Spleen (tissue), 11 donors: Measurements from ENCODE around the gene MEG3. TPM values are rescaled to one million over a fixed set of nuclear protein-coding genes. Genes with fewer than 3 reads are reported as not detected.

Experiments
- DNase-seq: peaks from one replicate; pipeline ENCODE4 v3.0.0-alpha.2; 2020
- H3K27ac ChIP-seq, 8 donors: fragments of 200-600 bp; sonication (generic) in 7 of 8; 1 replicate in 4 of 8; 2 replicates in 4 of 8; pipeline versions ENCODE4 v1.5.0 to v1.8.0; 2016 to 2021; ENCODE audit warnings: inconsistent platforms in 4 of 8, mild to moderate bottlenecking in 4 of 8, moderate library complexity in 1 of 8
- H3K27me3 ChIP-seq, 7 donors: fragments of 200-600 bp; sonication (generic) in 6 of 7; replicated peaks in 1 of 7; 1 replicate in 4 of 7; 2 replicates in 3 of 7; pipeline versions ENCODE4 v1.5.0 to v1.8.0; 2016 to 2021; ENCODE audit warnings: inconsistent platforms in 3 of 7, mild to moderate bottlenecking in 1 of 7
- H3K36me3 ChIP-seq, 6 donors: fragments of 200-600 bp; sonication (generic) in 5 of 6; 1 replicate in 4 of 6; 2 replicates in 2 of 6; pipeline versions ENCODE4 v1.5.0 to v1.8.0; 2016 to 2021; ENCODE audit warnings: inconsistent platforms in 2 of 6
- H3K4me1 ChIP-seq, 6 donors: fragments of 200-600 bp; sonication (generic) in 5 of 6; 1 replicate in 3 of 6; 2 replicates in 3 of 6; pipeline versions ENCODE4 v1.5.0 to v1.8.0; 2016 to 2021; ENCODE audit warnings: inconsistent platforms in 3 of 6
- H3K4me3 ChIP-seq, 8 donors: fragments of 200-600 bp; sonication (generic) in 7 of 8; 1 replicate in 4 of 8; 2 replicates in 4 of 8; pipeline versions ENCODE4 v1.5.0 to v1.8.0; 2016 to 2021; ENCODE audit warnings: inconsistent platforms in 4 of 8, mild to moderate bottlenecking in 4 of 8, moderate library complexity in 2 of 8
- H3K9me3 ChIP-seq, 8 donors: fragments of 200-600 bp; sonication (generic) in 7 of 8; 1 replicate in 4 of 8; 2 replicates in 4 of 8; pipeline versions ENCODE4 v1.5.0 to v1.8.0; 2016 to 2021; ENCODE audit warnings: inconsistent platforms in 4 of 8
- POLR2A ChIP-seq, 3 donors: fragments of 450-650 bp; IDR thresholded peaks; one replicate each; pipeline ENCODE4 v1.5.1; 2017; ENCODE audit warnings: antibody characterized with exemption in 3 of 3, mild to moderate bottlenecking in 1 of 3
- POLR2AphosphoS5 ChIP-seq, 3 donors: sonication (generic); formaldehyde crosslinking; IDR thresholded peaks; one replicate each; pipeline ENCODE4 v1.5.1; 2017; ENCODE audit warnings: antibody characterized with exemption in 3 of 3
- WGBS, 5 donors: extraction: QIAGEN DNeasy Blood & Tissue Kit in 3 of 5; methylation state at CpG; one replicate each; pipeline versions ENCODE4 v1.1.5 to v1.1.7; 2013 to 2018; 5-methylcytosine and 5-hydroxymethylcytosine counted together
- intact Hi-C: fragments of 100-400 bp; cut with DNase I; formaldehyde crosslinking; loops from one replicate; pipeline ENCODE4 v1.15.0; 2023; ENCODE audit warnings: low total_unique reads
- polyA plus RNA-seq, 3 donors: library from polyadenylated mRNA; stranded (reverse); fragments of 200-250 nt; gene quantifications; one replicate each; pipeline ENCODE4 v1.2.1, GENCODE V29; 2013
- total RNA-seq, 7 donors: library from RNA; depleted of rRNA in 3 of 7; stranded (reverse); fragments of >200 nt in 3 of 7; fragmentation: NEBNext Ultra II Directional in 4 of 7; extraction: Animal tissue kit (Norgen Biotek cat#: 25700) in 4 of 7; gene quantifications; one replicate each; pipeline versions ENCODE4 v1.1.0 to v1.2.1, GENCODE V29; 2016 to 2021
- TF ChIP-seq, protein P1 (sequence below), 11 experiments: fragments of 200-600 bp in 7 of 11; fragments of 450-650 bp in 4 of 11; sonication (generic) in 4 of 11; IDR thresholded peaks in 8 of 11; conservative IDR thresholded peaks in 3 of 11; 1 replicate in 7 of 11; 2 replicates in 4 of 11; pipeline versions ENCODE4 v1.4.0 to v1.8.0; 2016 to 2021; ENCODE audit warnings: antibody characterized with exemption in 11 of 11, inconsistent platforms in 4 of 11, mild to moderate bottlenecking in 1 of 11
- donor health status: healthy with polysubstance abuse.
- donor health status: DM: no; HTN: no; CAD: no; lungs with moderate emphysema.
- donor health status: DM: no; HTN: no; CAD: no.
- donor health status: Bipolar disorder and iron deficiency.
- donor health status: healthy.
- donor health status: DM: no; HTN: no; CAD: no.
- donor health status: DM: yes; HTN: yes; CAD: no.

The MEG3 gene
- total and polyA plus RNA-seq, 10 donors: 86.5 to 763 (median 187) TPM

DNA sequence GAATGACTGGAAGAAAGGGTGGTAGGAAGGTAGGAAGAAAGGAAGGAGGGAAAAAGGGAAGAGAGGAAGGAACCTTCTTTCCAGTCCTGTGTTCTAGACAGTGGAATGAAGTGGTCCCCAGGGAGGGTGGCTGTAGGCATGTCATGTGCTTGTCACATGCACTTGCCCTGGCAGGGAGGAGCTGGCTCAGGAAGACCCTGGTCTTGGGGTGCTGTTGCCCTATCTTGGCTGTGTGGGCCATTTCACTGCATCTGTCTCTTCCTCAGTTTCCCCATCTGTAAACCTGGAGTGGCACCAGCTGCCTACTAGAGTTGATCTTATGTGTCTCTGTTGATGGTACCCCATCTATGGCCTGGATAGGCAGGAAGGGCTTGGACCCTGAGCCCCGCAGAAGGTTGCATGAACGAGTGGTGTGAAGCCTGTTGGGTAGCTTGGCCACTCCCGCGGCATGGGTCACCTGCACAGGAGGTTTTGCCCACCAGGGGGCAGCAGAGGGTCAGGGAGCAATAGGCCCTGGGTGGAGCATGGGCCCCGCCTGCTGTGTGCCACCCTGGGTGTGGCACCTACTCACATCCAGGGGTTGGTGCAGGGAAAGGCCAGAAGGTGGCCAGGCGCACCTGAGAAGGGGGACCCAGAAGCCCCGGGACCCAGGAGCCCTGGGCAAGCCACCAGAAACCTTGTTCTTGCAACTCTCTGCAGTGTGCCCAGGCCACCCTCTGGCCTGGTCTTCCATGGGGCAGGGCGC, 25.1 kb downstream of the MEG3 start:
- H3K4me1 ChIP-seq: peaks cover 0 to 33% (median 12%) of the 10 kb centered on the region in 6 donors
- H3K27me3 ChIP-seq: no peaks in the 10 kb centered on the region
- intact Hi-C loops: loop anchor here (5.0 to 10.0 kb wide), 2 partner anchors 384 to 776 kb away; no protein-coding TSS in a partner anchor
- no peaks in the 10 kb centered on the region for H3K9me3 ChIP-seq
- H3K36me3 ChIP-seq: no peaks in the 10 kb centered on the region
- no peak overlapping the region for H3K4me3 ChIP-seq
- WGBS, 5 donors: 46 to 74% (median 55%) methylated on average over 8 of the region's 8 CpGs
- TF ChIP-seq, protein P1, sequence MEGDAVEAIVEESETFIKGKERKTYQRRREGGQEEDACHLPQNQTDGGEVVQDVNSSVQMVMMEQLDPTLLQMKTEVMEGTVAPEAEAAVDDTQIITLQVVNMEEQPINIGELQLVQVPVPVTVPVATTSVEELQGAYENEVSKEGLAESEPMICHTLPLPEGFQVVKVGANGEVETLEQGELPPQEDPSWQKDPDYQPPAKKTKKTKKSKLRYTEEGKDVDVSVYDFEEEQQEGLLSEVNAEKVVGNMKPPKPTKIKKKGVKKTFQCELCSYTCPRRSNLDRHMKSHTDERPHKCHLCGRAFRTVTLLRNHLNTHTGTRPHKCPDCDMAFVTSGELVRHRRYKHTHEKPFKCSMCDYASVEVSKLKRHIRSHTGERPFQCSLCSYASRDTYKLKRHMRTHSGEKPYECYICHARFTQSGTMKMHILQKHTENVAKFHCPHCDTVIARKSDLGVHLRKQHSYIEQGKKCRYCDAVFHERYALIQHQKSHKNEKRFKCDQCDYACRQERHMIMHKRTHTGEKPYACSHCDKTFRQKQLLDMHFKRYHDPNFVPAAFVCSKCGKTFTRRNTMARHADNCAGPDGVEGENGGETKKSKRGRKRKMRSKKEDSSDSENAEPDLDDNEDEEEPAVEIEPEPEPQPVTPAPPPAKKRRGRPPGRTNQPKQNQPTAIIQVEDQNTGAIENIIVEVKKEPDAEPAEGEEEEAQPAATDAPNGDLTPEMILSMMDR (IDR thresholded peaks at IDR 0.05 in 8 of 11, conservative IDR thresholded peaks at IDR 0.05 in 3 of 11): peak; percentile 51 to 89 (median 80)
- TF ChIP-seq POLR2AphosphoS5 (IDR thresholded peaks at IDR 0.05): peak in 1 of 3 donors; percentile 10
- TF ChIP-seq POLR2A (IDR thresholded peaks at IDR 0.05): no peak
- H3K27ac ChIP-seq: no peak overlapping the region
- DNase-seq: peak; percentile 95

DNA sequence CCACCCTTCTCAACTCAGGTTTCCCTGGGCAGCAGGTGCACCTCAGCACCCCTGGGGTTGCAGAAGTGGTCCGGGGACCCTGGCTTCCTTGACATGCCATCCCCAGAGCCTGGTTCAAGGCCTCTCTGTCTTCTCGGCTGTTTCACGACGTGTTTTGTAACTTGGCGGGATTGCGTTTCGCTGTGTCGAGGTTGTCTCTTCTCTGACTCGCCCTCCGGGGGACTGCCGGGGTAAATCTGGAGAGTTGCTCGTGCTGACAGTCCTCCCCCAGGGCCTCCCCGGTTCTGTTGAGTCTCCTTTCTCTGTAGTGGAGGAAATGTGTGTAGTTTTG, 25.6 kb downstream of the MEG3 start:
- TF ChIP-seq POLR2AphosphoS5 (IDR thresholded peaks at IDR 0.05) (no peak), POLR2A (IDR thresholded peaks at IDR 0.05) (no peak)
- TF ChIP-seq, protein P1 (IDR thresholded peaks at IDR 0.05 in 8 of 11, conservative IDR thresholded peaks at IDR 0.05 in 3 of 11): no peak
- H3K36me3 ChIP-seq: no peaks in the 10 kb centered on the region
- intact Hi-C loops: loop anchor here (5.0 to 10.0 kb wide), 2 partner anchors 383 to 776 kb away; no protein-coding TSS in a partner anchor
- no peak overlapping the region for H3K27ac ChIP-seq
- H3K4me3 ChIP-seq: no peak overlapping the region
- H3K9me3 ChIP-seq: no peaks in the 10 kb centered on the region
- 66 to 87% (median 76%) methylated on average over 13 of the region's 13 CpGs for WGBS, 5 donors
- peaks cover 0 to 33% (median 12%) of the 10 kb centered on the region in 6 donors for H3K4me1 ChIP-seq
- no peaks in the 10 kb centered on the region for H3K27me3 ChIP-seq
- DNase-seq: no peak

GRCh38 chr14:100851946-100852620, 26.2 kb downstream of the MEG3 start:
- peaks cover 0 to 33% (median 12%) of the 10 kb centered on the region in 6 donors for H3K4me1 ChIP-seq
- H3K27ac ChIP-seq: no peak overlapping the region
- intact Hi-C loops: loop anchor here (5.0 to 10.0 kb wide), 2 partner anchors 383 to 775 kb away; no protein-coding TSS in a partner anchor
- TF ChIP-seq, protein P1 (IDR thresholded peaks at IDR 0.05 in 8 of 11, conservative IDR thresholded peaks at IDR 0.05 in 3 of 11): no peak
- TF ChIP-seq POLR2AphosphoS5 (IDR thresholded peaks at IDR 0.05) (no peak), POLR2A (IDR thresholded peaks at IDR 0.05) (no peak)
- no peaks in the 10 kb centered on the region for H3K9me3 ChIP-seq
- no peak overlapping the region for H3K4me3 ChIP-seq
- no peaks in the 10 kb centered on the region for H3K27me3 ChIP-seq
- H3K36me3 ChIP-seq: no peaks in the 10 kb centered on the region
- peak; percentile 72 for DNase-seq
- 75 to 92% (median 87%) methylated on average over 14 of the region's 14 CpGs for WGBS, 5 donors

GRCh38 chr14:100854435-100854834, 28.5 kb downstream of the MEG3 start:
- TF ChIP-seq POLR2AphosphoS5 (IDR thresholded peaks at IDR 0.05) (no peak), POLR2A (IDR thresholded peaks at IDR 0.05) (no peak)
- TF ChIP-seq, protein P1 (IDR thresholded peaks at IDR 0.05 in 8 of 11, conservative IDR thresholded peaks at IDR 0.05 in 3 of 11): no peak
- DNase-seq: peak; percentile 37
- no peaks in the 10 kb centered on the region for H3K9me3 ChIP-seq
- intact Hi-C loops: loop anchor here (5.0 to 10.0 kb wide), 2 partner anchors 380 to 773 kb away; no protein-coding TSS in a partner anchor
- H3K4me1 ChIP-seq: peaks cover 0 to 23% (median 7%) of the 10 kb centered on the region in 6 donors
- no peak overlapping the region for H3K27ac ChIP-seq
- H3K4me3 ChIP-seq: no peak overlapping the region
- WGBS, 5 donors: 92 to 96% (median 94%) methylated on average over 5 of the region's 5 CpGs
- no peaks in the 10 kb centered on the region for H3K36me3 ChIP-seq
- H3K27me3 ChIP-seq: no peaks in the 10 kb centered on the region
